ENCODE measurements around the gene SMYD3.
"Not testable (repeated sequence)": the region's sequence is repeated elsewhere in the genome, so short reads cannot be mapped to it uniquely, and the experiment has no call there.

DNA sequence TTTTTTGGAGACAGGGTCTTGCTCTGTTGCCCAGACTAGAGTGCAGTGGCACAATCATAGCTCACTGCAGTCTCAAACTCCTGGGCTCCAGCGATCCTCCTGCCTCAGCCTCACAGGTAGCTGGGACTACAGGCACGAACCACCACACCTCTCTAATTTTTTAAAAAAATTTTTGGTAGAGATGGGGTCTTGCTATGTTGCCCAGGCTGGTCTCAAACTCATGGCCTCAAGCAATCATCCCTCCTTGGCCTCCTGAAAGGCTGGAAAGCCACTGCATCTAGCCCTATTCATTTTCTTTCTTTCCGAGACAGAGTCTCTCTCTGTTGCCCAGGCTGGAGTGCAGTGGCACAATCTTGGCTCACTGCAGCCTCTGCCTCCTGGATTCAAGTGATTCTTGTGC, 793.1 kb downstream of the SMYD3 start:
- TF ChIP-seq, protein P1, sequence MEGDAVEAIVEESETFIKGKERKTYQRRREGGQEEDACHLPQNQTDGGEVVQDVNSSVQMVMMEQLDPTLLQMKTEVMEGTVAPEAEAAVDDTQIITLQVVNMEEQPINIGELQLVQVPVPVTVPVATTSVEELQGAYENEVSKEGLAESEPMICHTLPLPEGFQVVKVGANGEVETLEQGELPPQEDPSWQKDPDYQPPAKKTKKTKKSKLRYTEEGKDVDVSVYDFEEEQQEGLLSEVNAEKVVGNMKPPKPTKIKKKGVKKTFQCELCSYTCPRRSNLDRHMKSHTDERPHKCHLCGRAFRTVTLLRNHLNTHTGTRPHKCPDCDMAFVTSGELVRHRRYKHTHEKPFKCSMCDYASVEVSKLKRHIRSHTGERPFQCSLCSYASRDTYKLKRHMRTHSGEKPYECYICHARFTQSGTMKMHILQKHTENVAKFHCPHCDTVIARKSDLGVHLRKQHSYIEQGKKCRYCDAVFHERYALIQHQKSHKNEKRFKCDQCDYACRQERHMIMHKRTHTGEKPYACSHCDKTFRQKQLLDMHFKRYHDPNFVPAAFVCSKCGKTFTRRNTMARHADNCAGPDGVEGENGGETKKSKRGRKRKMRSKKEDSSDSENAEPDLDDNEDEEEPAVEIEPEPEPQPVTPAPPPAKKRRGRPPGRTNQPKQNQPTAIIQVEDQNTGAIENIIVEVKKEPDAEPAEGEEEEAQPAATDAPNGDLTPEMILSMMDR (IDR thresholded peaks at IDR 0.05; ENCODE audit: low read length) = not testable (repeated sequence)
- not testable (repeated sequence) for TF ChIP-seq EZH2 (optimal IDR thresholded peaks at IDR 0.05; ENCODE audit: low read depth, low read length)
